Body of pancreas (tissue), 4 donors: ENCODE measurements around the gene NOL12.

Experiments
- POLR2A ChIP-seq, 3 donors: fragments of 450-650 bp; IDR thresholded peaks; one replicate each; pipeline ENCODE4 v1.6.1; 2016; ENCODE audit warnings: antibody characterized with exemption in 3 of 3, mild to moderate bottlenecking in 2 of 3
- TF ChIP-seq, protein P1 (sequence below), 7 experiments: fragments of 450-650 bp in 4 of 7; fragments of 200-600 bp in 3 of 7; sonication (generic) in 3 of 7; IDR thresholded peaks; one replicate each; pipeline ENCODE4 v1.5.1; 2016 to 2019; ENCODE audit warnings: antibody characterized with exemption in 7 of 7

DNA sequence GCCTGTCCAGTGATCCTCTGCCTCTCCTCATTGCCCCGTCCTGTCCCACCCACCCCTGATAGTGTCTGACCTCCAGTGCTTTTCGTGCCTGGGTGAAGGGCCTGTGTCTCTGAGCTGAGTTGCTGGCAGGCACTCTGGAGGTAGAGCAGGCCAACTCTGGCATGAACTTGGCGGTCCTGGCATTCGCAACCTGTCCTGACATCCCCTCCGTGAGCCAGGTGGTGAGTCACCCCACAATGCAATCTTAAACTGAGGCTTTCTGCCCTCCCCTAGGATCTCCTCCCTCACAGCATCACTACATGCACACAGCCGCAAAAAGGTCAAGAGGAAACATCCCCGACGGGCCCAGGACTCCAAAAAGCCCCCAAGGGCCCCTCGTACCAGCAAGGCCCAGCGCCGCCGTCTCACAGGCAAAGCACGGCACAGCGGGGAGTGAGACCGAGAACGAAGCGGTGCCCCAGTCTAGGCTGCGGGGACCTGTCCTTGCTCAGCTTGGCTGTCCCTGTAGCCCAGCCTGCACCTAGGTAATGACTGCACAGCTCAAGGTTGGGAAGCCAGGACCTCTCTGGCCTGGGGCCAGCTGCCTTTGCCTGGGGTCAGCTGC lies 4.9 kb downstream of the NOL12 start:
- TF ChIP-seq, protein P1, sequence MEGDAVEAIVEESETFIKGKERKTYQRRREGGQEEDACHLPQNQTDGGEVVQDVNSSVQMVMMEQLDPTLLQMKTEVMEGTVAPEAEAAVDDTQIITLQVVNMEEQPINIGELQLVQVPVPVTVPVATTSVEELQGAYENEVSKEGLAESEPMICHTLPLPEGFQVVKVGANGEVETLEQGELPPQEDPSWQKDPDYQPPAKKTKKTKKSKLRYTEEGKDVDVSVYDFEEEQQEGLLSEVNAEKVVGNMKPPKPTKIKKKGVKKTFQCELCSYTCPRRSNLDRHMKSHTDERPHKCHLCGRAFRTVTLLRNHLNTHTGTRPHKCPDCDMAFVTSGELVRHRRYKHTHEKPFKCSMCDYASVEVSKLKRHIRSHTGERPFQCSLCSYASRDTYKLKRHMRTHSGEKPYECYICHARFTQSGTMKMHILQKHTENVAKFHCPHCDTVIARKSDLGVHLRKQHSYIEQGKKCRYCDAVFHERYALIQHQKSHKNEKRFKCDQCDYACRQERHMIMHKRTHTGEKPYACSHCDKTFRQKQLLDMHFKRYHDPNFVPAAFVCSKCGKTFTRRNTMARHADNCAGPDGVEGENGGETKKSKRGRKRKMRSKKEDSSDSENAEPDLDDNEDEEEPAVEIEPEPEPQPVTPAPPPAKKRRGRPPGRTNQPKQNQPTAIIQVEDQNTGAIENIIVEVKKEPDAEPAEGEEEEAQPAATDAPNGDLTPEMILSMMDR (IDR thresholded peaks at IDR 0.05): no peak
- TF ChIP-seq POLR2A (IDR thresholded peaks at IDR 0.05): no peak
